Measurements from ENCODE around the gene KLF16. TPM values are rescaled to one million over a fixed set of nuclear protein-coding genes. Genes with fewer than 3 reads are reported as not detected.

KLF16 gene
- total RNA-seq, 1 donor from 2014 or later: 52.4 TPM

GRCh38 chr19:1854542-1855039, 8.8 kb downstream of the KLF16 start:
- H3K9me3 ChIP-seq (ENCODE audit: insufficient read depth, low read depth, low read length): no peaks in the 10 kb centered on the region
- no peak overlapping the region for H3K9ac ChIP-seq (ENCODE audit: low read length)
- Mint-ChIP-seq H3K27ac (ENCODE audit: unreplicated experiment) (no peak overlapping the region), H3K4me3 (ENCODE audit: unreplicated experiment) (no peak overlapping the region), H3K9me3 (ENCODE audit: unreplicated experiment) (no peaks in the 10 kb centered on the region), H3K27me3 (ENCODE audit: low read depth, unreplicated experiment) (no peaks in the 10 kb centered on the region), H3K36me3 (ENCODE audit: low read depth, unreplicated experiment) (no peaks in the 10 kb centered on the region), H3K4me1 (ENCODE audit: low read depth, unreplicated experiment) (peaks cover 18% of the 10 kb centered on the region)
- no peak overlapping the region for H3K4me3 ChIP-seq (ENCODE audit: insufficient read depth, low read depth, low read length)
- peaks cover 35% of the 10 kb centered on the region for H3K4me1 ChIP-seq (ENCODE audit: insufficient read depth, low read length)
- no peak for TF ChIP-seq EZH2 (IDR thresholded peaks at IDR 0.05; ENCODE audit: insufficient read depth, low read length)
- TF ChIP-seq CTCF (IDR thresholded peaks at IDR 0.05; ENCODE audit: insufficient read depth, low read depth, low read length): no peak
- H4K20me1 ChIP-seq (ENCODE audit: insufficient read depth, low read length): peaks cover 83% of the 10 kb centered on the region
- DNase-seq (ENCODE audit: low read depth) (no peak), FAIRE-seq (no peak)
- no peaks in the 10 kb centered on the region for H3K36me3 ChIP-seq (ENCODE audit: insufficient read depth, low read length)
- H2AFZ ChIP-seq (ENCODE audit: low read depth, low read length): no peak overlapping the region
- no peaks in the 10 kb centered on the region for H3K27me3 ChIP-seq (ENCODE audit: insufficient read depth, low read length)
- H3K27ac ChIP-seq (ENCODE audit: low read depth, low read length): no peak overlapping the region
- H3K79me2 ChIP-seq (ENCODE audit: insufficient read depth, low read length): peaks cover 79% of the 10 kb centered on the region
- peak overlapping the region; percentile 81 for H3K4me2 ChIP-seq (ENCODE audit: low read length)

- H4K20me1 ChIP-seq (ENCODE audit: insufficient read depth, low read length): peaks cover 79% of the 10 kb centered on the region
- no peak for FAIRE-seq
- no peak overlapping the region for H3K27ac Mint-ChIP-seq (ENCODE audit: unreplicated experiment)
These were observed 9.3 kb downstream of the KLF16 start for GRCh38 chr19:1854039-1854541.

More at GRCh38 chr19:1854039-1854541, 9.3 kb downstream of the KLF16 start:
- no peaks in the 10 kb centered on the region for H3K27me3 ChIP-seq (ENCODE audit: insufficient read depth, low read length)
- no peak overlapping the region for H3K9ac ChIP-seq (ENCODE audit: low read length)
- no peaks in the 10 kb centered on the region for H3K36me3 ChIP-seq (ENCODE audit: insufficient read depth, low read length)
- TF ChIP-seq EZH2 (IDR thresholded peaks at IDR 0.05; ENCODE audit: insufficient read depth, low read length) (no peak), CTCF (IDR thresholded peaks at IDR 0.05; ENCODE audit: insufficient read depth, low read depth, low read length) (no peak)
- Mint-ChIP-seq H3K36me3 (ENCODE audit: low read depth, unreplicated experiment) (no peaks in the 10 kb centered on the region), H3K4me1 (ENCODE audit: low read depth, unreplicated experiment) (peaks cover 15% of the 10 kb centered on the region), H3K9me3 (ENCODE audit: unreplicated experiment) (no peaks in the 10 kb centered on the region), H3K4me3 (ENCODE audit: unreplicated experiment) (no peak overlapping the region), H3K27me3 (ENCODE audit: low read depth, unreplicated experiment) (no peaks in the 10 kb centered on the region)
- H3K4me3 ChIP-seq (ENCODE audit: insufficient read depth, low read depth, low read length): no peak overlapping the region
- peaks cover 74% of the 10 kb centered on the region for H3K79me2 ChIP-seq (ENCODE audit: insufficient read depth, low read length)
- H3K4me2 ChIP-seq (ENCODE audit: low read length): no peak overlapping the region
- H3K27ac ChIP-seq (ENCODE audit: low read depth, low read length): no peak overlapping the region
- peaks cover 30% of the 10 kb centered on the region for H3K4me1 ChIP-seq (ENCODE audit: insufficient read depth, low read length)
- H3K9me3 ChIP-seq (ENCODE audit: insufficient read depth, low read depth, low read length): no peaks in the 10 kb centered on the region
- no peak for DNase-seq (ENCODE audit: low read depth)
- no peak overlapping the region for H2AFZ ChIP-seq (ENCODE audit: low read depth, low read length)
